ENCODE data around the gene VEZT. TPM values are rescaled to one million over a fixed set of nuclear protein-coding genes. Genes with fewer than 3 reads are reported as not detected.
"Not testable (repeated sequence)": the region's sequence is repeated elsewhere in the genome, so short reads cannot be mapped to it uniquely, and the experiment has no call there.

Gene VEZT
- total RNA-seq, 1 donor from 2014 or later: 50.2 TPM

- DNase-seq (ENCODE audit: low spot score): no peak
Measured at GRCh38 chr12:95253386-95253785, 35.8 kb downstream of the VEZT start.

GRCh38 chr12:95257541-95257940 lies 39.9 kb downstream of the VEZT start:
- no peak for DNase-seq (ENCODE audit: low spot score)

DNA sequence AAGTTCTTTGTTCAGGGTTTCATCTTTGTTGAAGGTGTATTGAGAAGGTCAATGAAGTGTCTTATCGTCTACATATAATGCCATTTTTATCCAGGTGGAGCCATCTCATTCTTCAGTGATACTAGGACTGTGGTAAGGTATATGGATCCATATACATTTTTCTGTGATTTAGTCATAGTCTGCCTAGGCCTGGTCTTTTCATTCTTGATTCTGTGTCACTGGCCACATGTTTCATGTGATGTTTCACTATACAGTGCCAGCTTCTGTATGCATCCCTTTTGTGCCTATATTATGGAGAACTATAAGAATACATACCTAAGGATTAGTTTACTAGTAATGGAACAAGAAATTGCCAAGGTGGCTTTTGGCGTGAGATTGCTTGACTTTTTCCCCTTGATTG lies 40.5 kb downstream of the VEZT start:
- no peak for DNase-seq (ENCODE audit: low spot score)

DNA sequence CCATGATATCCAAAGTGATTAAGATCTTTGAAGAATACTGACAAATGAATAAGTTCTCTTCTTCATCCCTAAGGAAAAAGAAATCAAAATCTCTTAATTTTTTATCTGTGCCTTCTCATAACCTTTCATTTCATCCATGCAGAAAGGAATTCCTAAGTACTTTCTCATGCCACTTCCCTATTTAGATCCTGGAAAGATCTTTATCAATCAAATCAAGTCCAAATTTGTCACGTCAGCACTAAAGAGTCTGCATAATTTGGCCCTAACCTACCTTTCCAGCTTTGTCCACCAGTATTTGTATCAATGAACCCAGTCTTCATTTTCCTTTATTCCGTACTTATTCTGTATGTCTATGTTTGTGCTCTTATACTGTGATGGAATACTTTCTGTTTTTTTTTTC lies 41.2 kb downstream of the VEZT start:
- no peak for DNase-seq (ENCODE audit: low spot score)

DNA sequence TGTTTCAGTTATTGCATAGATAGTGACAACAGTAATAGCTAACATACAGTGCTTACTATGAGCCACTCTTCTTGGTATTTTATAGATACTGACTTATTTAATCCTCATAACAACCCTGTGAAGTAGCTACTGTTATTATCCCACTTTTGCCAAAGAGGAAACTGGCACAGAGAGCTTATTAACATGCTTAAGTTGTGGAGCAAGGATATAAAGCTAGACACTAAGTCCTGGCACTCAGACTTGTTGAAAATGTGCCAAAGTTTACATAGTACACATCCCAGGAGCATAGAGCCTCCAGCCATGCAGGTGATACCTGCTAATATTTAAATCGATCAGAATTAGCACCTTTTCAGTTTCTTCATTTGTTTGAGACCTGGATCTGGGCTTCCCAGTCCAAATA lies 41.8 kb downstream of the VEZT start:
- no peak for DNase-seq (ENCODE audit: low spot score)

- no peak for DNase-seq (ENCODE audit: low spot score)
Measured at GRCh38 chr12:95261109-95261508, 43.5 kb downstream of the VEZT start.

DNA sequence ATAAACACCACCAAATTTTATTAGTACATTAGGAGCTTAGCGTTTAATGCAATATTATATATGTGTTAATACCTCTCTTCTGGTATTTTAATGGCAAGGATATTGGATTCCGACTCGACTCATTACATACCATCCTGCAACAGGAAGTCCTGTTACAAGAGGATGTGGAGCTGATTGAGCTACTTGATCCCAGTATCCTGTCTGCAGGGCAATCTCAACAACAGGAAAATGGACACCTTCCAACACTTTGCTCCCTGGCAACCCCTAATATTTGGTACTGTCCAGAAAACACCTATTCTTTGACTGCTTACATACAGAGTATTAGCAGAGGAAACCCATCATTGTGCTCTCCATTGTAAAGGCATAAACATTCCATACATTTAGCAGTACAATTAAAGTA lies 45.2 kb downstream of the VEZT start:
- no peak for DNase-seq (ENCODE audit: low spot score)

GRCh38 chr12:95265765-95266164 lies 48.2 kb downstream of the VEZT start:
- DNase-seq (ENCODE audit: low spot score): no peak

- no peak for DNase-seq (ENCODE audit: low spot score)
Measured at GRCh38 chr12:95266254-95266653, 48.6 kb downstream of the VEZT start.

- no peak for DNase-seq (ENCODE audit: low spot score)
Measured at GRCh38 chr12:95269892-95270291, 52.3 kb downstream of the VEZT start.

DNA sequence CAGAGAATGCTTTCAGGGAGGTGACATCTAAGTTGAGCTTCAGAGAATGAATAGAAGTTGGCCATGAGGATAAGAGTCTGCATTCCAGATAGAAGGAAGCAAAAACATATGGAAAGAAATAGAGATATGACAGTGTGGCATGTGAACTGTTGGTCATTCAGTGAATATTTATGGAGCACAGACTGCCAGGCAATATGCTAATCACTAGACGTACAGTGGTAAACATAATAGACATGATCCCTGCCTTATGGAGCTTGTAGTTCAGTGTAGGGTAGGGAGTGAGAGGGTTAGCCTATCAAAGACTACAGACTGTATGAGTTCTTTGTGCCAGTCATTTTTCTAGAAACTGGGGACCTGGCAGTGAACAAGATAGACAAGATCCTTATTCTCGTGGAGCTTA lies 53.9 kb downstream of the VEZT start:
- no peak for DNase-seq (ENCODE audit: low spot score)

DNA sequence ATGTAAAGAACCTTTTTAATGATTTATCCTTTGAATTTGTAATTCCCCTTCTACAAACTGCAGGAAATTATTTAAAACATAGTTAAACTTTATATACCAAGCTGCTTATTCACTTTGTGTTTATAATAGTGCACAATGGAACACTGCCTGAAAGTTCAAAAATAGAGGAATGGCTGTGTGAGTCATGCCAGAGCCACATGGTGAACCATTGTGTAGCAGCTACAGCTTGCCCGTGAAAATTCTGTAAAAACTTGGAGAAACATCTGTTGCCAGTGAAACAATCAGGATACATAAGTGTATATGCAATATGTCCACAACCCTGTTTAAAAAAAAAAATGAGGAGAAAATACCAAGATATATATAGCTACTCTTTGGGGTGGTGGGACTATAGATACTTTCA lies 59.5 kb downstream of the VEZT start:
- no peak for DNase-seq (ENCODE audit: low spot score)

GRCh38 chr12:95279856-95280255 lies 62.2 kb downstream of the VEZT start:
- no peak for DNase-seq (ENCODE audit: low spot score)

GRCh38 chr12:95282266-95282665 lies 64.7 kb downstream of the VEZT start:
- DNase-seq (ENCODE audit: low spot score): no peak

DNA sequence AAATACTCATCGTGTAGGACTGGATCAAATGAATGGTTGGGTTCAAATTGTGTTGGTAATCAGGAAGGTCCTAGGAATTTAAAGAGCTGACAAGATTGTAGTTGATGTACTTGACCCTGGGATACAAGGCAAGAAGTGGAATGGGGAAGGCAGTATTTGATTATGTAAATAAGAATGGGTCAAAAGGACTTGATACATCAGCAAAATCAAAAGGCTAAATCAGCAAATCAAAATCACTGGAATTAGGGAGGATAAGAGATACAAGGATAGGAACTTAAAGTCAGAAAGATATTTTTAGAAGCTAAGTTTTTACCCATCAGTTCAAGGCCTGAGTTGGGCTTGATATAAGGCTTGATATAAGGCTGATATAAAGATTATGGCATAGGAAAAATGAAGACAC lies 65.8 kb downstream of the VEZT start:
- no peak for DNase-seq (ENCODE audit: low spot score)

- no peak for DNase-seq (ENCODE audit: low spot score)
Measured at GRCh38 chr12:95286713-95287112, 69.1 kb downstream of the VEZT start.

GRCh38 chr12:95291501-95291900 lies 73.9 kb downstream of the VEZT start:
- DNase-seq (ENCODE audit: low spot score): no peak

GRCh38 chr12:95298916-95299315 lies 81.3 kb downstream of the VEZT start:
- no peak for DNase-seq (ENCODE audit: low spot score)

- no peak for DNase-seq (ENCODE audit: low spot score)
Measured at GRCh38 chr12:95300286-95300685, 82.7 kb downstream of the VEZT start.

DNA sequence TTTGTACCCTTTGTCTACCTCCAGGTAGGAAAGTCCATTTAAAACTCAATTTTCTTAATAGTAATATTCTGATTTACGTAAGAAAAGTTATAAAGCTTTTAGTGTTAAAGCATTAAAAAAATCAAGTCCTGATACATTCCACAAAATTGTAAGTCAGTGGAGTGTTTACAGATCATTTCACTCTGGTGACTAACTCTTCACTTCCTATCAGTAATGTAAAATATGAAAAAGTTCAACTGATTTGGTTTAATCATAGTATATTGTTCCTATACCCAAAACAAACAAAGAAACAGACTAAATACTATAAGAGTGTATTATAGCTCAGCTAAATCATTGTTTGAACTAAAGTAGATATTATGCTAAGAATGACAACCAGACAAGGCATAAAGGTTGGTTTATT lies 85.9 kb downstream of the VEZT start:
- DNase-seq (ENCODE audit: low spot score): no peak

GRCh38 chr12:95304673-95305198 lies 87.1 kb downstream of the VEZT start:
- DNase-seq (ENCODE audit: low spot score): no peak

GRCh38 chr12:95312656-95313055 lies 95.0 kb downstream of the VEZT start:
- DNase-seq (ENCODE audit: low spot score): no peak

GRCh38 chr12:95314756-95315155 lies 97.1 kb downstream of the VEZT start:
- DNase-seq (ENCODE audit: low spot score): not testable (repeated sequence)

- DNase-seq (ENCODE audit: low spot score): no peak
Measured at GRCh38 chr12:95316798-95317197, 99.2 kb downstream of the VEZT start.

All from mesenteric fat pad (tissue), 1 donor.